ENCODE measurements around the gene LARP4B. TPM values are rescaled to one million over a fixed set of nuclear protein-coding genes. Genes with fewer than 3 reads are reported as not detected.
A peak's percentile ranks its signal among the peaks of the same experiment; 100 is the strongest.

Gene LARP4B
- total and polyA plus RNA-seq, 7 donors = 16.6 to 88.3 (median 66.6) TPM

- intact Hi-C loops (cut with DNase I) = no loop called here
- DNase-seq (no peak), ATAC-seq (no peak)
- 72 to 81% (median 75%) methylated on average over 4 of the region's 4 CpGs for WGBS, 3 donors
- Histone ChIP-seq H3K4me3 (no peak overlapping the region), H3K27ac (no peak overlapping the region), H3K27me3 (ENCODE audit: insufficient read depth in 3 of 3, low read length in 2 of 3) (no peaks in the 10 kb centered on the region), H3K36me3 (ENCODE audit: insufficient read depth in 1 of 2, low read depth in 1 of 2) (no peaks in the 10 kb centered on the region), H3K4me1 (peaks cover 13% of the 10 kb centered on the region), H3K9me3 (no peaks in the 10 kb centered on the region)
- no peak for TF ChIP-seq CTCF (IDR thresholded peaks at IDR 0.05)
These were observed 36.2 kb downstream of the LARP4B start for GRCh38 chr10:895324-895723.

- ATAC-seq (peak in 3 of 4 donors; percentile 27 to 72 (median 64)), DNase-seq (no peak)
- Histone ChIP-seq H3K36me3 (ENCODE audit: insufficient read depth in 1 of 2, low read depth in 1 of 2) (peaks cover 0 to 55% of the 10 kb centered on the region in 2 donors), H3K27ac (peak overlapping the region; percentile 56), H3K27me3 (ENCODE audit: insufficient read depth in 3 of 3, low read length in 2 of 3) (no peaks in the 10 kb centered on the region), H3K9me3 (no peaks in the 10 kb centered on the region), H3K4me1 (peaks cover 27% of the 10 kb centered on the region), H3K4me3 (no peak overlapping the region)
- intact Hi-C loops (cut with DNase I) = loop anchor here in 1 of 2 donors (5.0 kb wide), 1 partner anchor 53 kb away; the partner anchor contains the start of gene LARP4B
- WGBS, 3 donors = 38 to 51% (median 46%) methylated on average over 3 of the region's 3 CpGs
- TF ChIP-seq CTCF (IDR thresholded peaks at IDR 0.05) = no peak
These were observed 52.6 kb downstream of the LARP4B start for GRCh38 chr10:878895-879294.

- DNase-seq (peak; percentile 43 to 84), ATAC-seq (peak; percentile 61 to 88 (median 82))
- intact Hi-C loops (cut with DNase I) = loop anchor here in 1 of 2 donors (5.0 kb wide), 1 partner anchor 54 kb away; the partner anchor contains the start of gene LARP4B
- 40 to 66% (median 44%) methylated on average over 9 of the region's 9 CpGs for WGBS, 3 donors
- H3K9me3 ChIP-seq = no peaks in the 10 kb centered on the region
- peak overlapping the region; percentile 56 for H3K27ac ChIP-seq
- no peaks in the 10 kb centered on the region for H3K27me3 ChIP-seq (ENCODE audit: insufficient read depth in 3 of 3, low read length in 2 of 3)
- peaks cover 33% of the 10 kb centered on the region for H3K4me1 ChIP-seq
- H3K36me3 ChIP-seq (ENCODE audit: insufficient read depth in 1 of 2, low read depth in 1 of 2) = peaks cover 0 to 49% of the 10 kb centered on the region in 2 donors
- H3K4me3 ChIP-seq = no peak overlapping the region
- no peak for TF ChIP-seq CTCF (IDR thresholded peaks at IDR 0.05)
These were observed 53.2 kb downstream of the LARP4B start for GRCh38 chr10:878333-878759.

- H3K36me3 ChIP-seq (ENCODE audit: insufficient read depth in 1 of 2, low read depth in 1 of 2) = peaks cover 0 to 30% of the 10 kb centered on the region in 2 donors
- WGBS, 3 donors = 25 to 44% (median 28%) methylated on average over 2 of the region's 2 CpGs
- no peaks in the 10 kb centered on the region for H3K9me3 ChIP-seq
- intact Hi-C loops (cut with DNase I) = loop anchor here in 1 of 2 donors (5.0 kb wide), 1 partner anchor 56 kb away; the partner anchor contains the start of gene LARP4B
- H3K4me1 ChIP-seq = peaks cover 39% of the 10 kb centered on the region
- H3K4me3 ChIP-seq = no peak overlapping the region
- H3K27me3 ChIP-seq (ENCODE audit: insufficient read depth in 3 of 3, low read length in 2 of 3) = no peaks in the 10 kb centered on the region
- no peak overlapping the region for H3K27ac ChIP-seq
- TF ChIP-seq CTCF (IDR thresholded peaks at IDR 0.05) = no peak
- DNase-seq (peak in 1 of 2 donors; percentile 77), ATAC-seq (peak in 2 of 4 donors; percentile 40 to 59)
These were observed 55.1 kb downstream of the LARP4B start for GRCh38 chr10:876438-876837.

- H3K4me1 ChIP-seq = peaks cover 48% of the 10 kb centered on the region
- DNase-seq = peak; percentile 34 to 75
- intact Hi-C loops (cut with DNase I) = loop anchor here in 1 of 2 donors (5.0 kb wide), 1 partner anchor 174 kb away; the partner anchor contains the start of gene IDI1
These were observed 58.5 kb downstream of the LARP4B start for GRCh38 chr10:873020-873419.

More at GRCh38 chr10:873020-873419, 58.5 kb downstream of the LARP4B start:
- Histone ChIP-seq H3K36me3 (ENCODE audit: insufficient read depth in 1 of 2, low read depth in 1 of 2) (peaks cover 0 to 20% of the 10 kb centered on the region in 2 donors), H3K4me3 (peak overlapping the region; percentile 51), H3K27me3 (ENCODE audit: insufficient read depth in 3 of 3, low read length in 2 of 3) (no peaks in the 10 kb centered on the region), H3K9me3 (no peaks in the 10 kb centered on the region), H3K27ac (peak overlapping the region; percentile 87)
- ATAC-seq = peak; percentile 86 to 91 (median 90)
- 23 to 43% (median 28%) methylated on average over 7 of the region's 7 CpGs for WGBS, 3 donors
- no peak for TF ChIP-seq CTCF (IDR thresholded peaks at IDR 0.05)
